GM12878 (cell line): ENCODE data around the gene CELSR3. TPM values are rescaled to one million over a fixed set of nuclear protein-coding genes. Genes with fewer than 3 reads are reported as not detected.

Experiments used
- ATAC-seq: fragments of 200-7000 bp; cut with Tn5 transposase; 3 replicates; pipeline ENCODE4 v1.9.1; 2020; ENCODE audit warnings: mild to moderate bottlenecking, moderate library complexity
- BruUV-seq: library from RNA; stranded (reverse); fragments of 400-500 nt; replicated peaks from 2 replicates; lab custom pipeline; 2021; lab: Mats Ljungman, UMichigan
- CTCF ChIA-PET: fragments of 300-600 bp; sonication (Branson Sonifier 250); formaldehyde crosslinking; extraction: SDS; loops from one replicate; lab custom pipeline; 2021; ENCODE audit warnings: inconsistent platforms; lab: Yijun Ruan, JAX
- POLR2A ChIA-PET: fragments of 350-600 bp; formaldehyde crosslinking; extraction: SDS; loops from one replicate; lab custom pipeline; 2021; ENCODE audit warnings: inconsistent platforms; lab: Charles Lee
- RAD21 ChIA-PET: fragments of 300-600 bp; sonication (Branson Sonifier 250); formaldehyde crosslinking; loops from one replicate; lab custom pipeline; 2023; ENCODE audit warnings: antibody characterized with exemption; ENCODE audit not compliant: unreplicated experiment; lab: Charles Lee
- SMC1A ChIA-PET: fragments of 300-600 bp; sonication (Branson Sonifier 250); formaldehyde crosslinking; loops from one replicate; lab custom pipeline; 2023; ENCODE audit not compliant: unreplicated experiment, uncharacterized antibody; lab: Charles Lee
- DNase-seq: peaks from one replicate; pipeline ENCODE4 v3.0.0-alpha.2; 2011; ENCODE audit warnings: low read depth, low spot score
- FAIRE-seq: peaks from 3 replicates; lab custom pipeline; 2011; peaks lifted over from hg19 to GRCh38; lab: Jason Lieb, UNC
- H2AFZ ChIP-seq: 2 replicates; pipeline ENCODE4 v1.6.0; 2011; ENCODE audit warnings: low read depth, low read length, control low read depth; ENCODE audit not compliant: control insufficient read depth
- H3K27ac ChIP-seq: 2 replicates; pipeline ENCODE4 v1.5.1; 2011; ENCODE audit warnings: control low read depth; ENCODE audit not compliant: control insufficient read depth, insufficient read depth
- H3K27me3 ChIP-seq, 2 experiments: replicated peaks in 1 of 2; 2 replicates each; pipeline versions ENCODE4 v1.6.0 to v1.6.1; 2011; ENCODE audit warnings: low read length in 1 of 2; ENCODE audit not compliant: control insufficient read depth in 2 of 2, insufficient read depth in 2 of 2
- H3K36me3 ChIP-seq, 2 experiments: 2 replicates each; pipeline ENCODE4 v1.5.1; 2011; ENCODE audit warnings: low read length in 1 of 2; ENCODE audit not compliant: control insufficient read depth in 2 of 2, insufficient read depth in 2 of 2
- H3K4me1 ChIP-seq: 2 replicates; pipeline ENCODE4 v1.6.1; 2011; ENCODE audit warnings: mild to moderate bottlenecking, low read length, moderate library complexity, mixed read lengths; ENCODE audit not compliant: control insufficient read depth, insufficient read depth
- H3K4me2 ChIP-seq: 2 replicates; pipeline ENCODE4 v1.6.0; 2011; ENCODE audit warnings: control low read depth; ENCODE audit not compliant: control insufficient read depth, insufficient read depth
- H3K4me3 ChIP-seq: fragments of 200-600 bp; sonication (generic); 2 replicates; pipeline ENCODE4 v1.5.1; 2016
- H3K79me2 ChIP-seq: 2 replicates; pipeline ENCODE4 v1.6.0; 2011; ENCODE audit warnings: low read length; ENCODE audit not compliant: control insufficient read depth, insufficient read depth
- H3K9ac ChIP-seq: 2 replicates; pipeline ENCODE4 v1.8.0; 2011; ENCODE audit warnings: low read length, control low read depth, mixed read lengths; ENCODE audit not compliant: control insufficient read depth, insufficient read depth
- H3K9me3 ChIP-seq: replicated peaks from 3 replicates; pipeline ENCODE4 v1.5.1; 2011; ENCODE audit warnings: mild to moderate bottlenecking, low read length; ENCODE audit not compliant: control insufficient read depth, insufficient read depth
- H4K20me1 ChIP-seq: 2 replicates; pipeline ENCODE4 v1.6.0; 2011; ENCODE audit not compliant: control insufficient read depth, insufficient read depth
- BRCA1 ChIP-seq: IDR thresholded peaks from 2 replicates; pipeline ENCODE4 v1.6.1; 2011; ENCODE audit warnings: low read depth, low read length, improper control_type of control experiment
- DPF2 ChIP-seq: fragments of 450-650 bp; IDR thresholded peaks from 2 replicates; pipeline ENCODE4 v1.6.1; 2017; ENCODE audit warnings: mild to moderate bottlenecking
- EED ChIP-seq: sonication (generic); IDR thresholded peaks from 2 replicates; pipeline ENCODE4 v1.6.1; 2016; ENCODE audit warnings: antibody characterized with exemption, low read depth
- EZH2 ChIP-seq: IDR thresholded peaks from 2 replicates; pipeline ENCODE4 v1.6.1; 2012; ENCODE audit warnings: low read depth, mild to moderate bottlenecking, control low read depth, inconsistent platforms, low read length, borderline replicate concordance; ENCODE audit not compliant: control insufficient read depth
- IKZF1 ChIP-seq: fragments of 450-650 bp; conservative IDR thresholded peaks from 2 replicates; pipeline ENCODE4 v1.6.1; 2017; ENCODE audit warnings: antibody characterized with exemption, mild to moderate bottlenecking
- NR2C2 ChIP-seq: IDR thresholded peaks from 2 replicates; pipeline ENCODE4 v1.6.1; 2011; ENCODE audit warnings: borderline replicate concordance, low read depth; ENCODE audit not compliant: control insufficient read depth, insufficient read length
- RAD51 ChIP-seq: fragments of 450-650 bp; IDR thresholded peaks from 2 replicates; pipeline ENCODE4 v1.6.1; 2016; ENCODE audit warnings: moderate library complexity, mild to moderate bottlenecking, inconsistent platforms
- TCF3 ChIP-seq: IDR thresholded peaks from 2 replicates; pipeline ENCODE4 v1.6.1; 2012; ENCODE audit warnings: low read depth, mild to moderate bottlenecking, low read length, borderline replicate concordance; ENCODE audit not compliant: insufficient read depth
- WGBS: methylation state at CpG from one replicate; pipeline ENCODE4 v1.1.6; 2016; ENCODE audit warnings: low lambda C conversion rate; ENCODE audit not compliant: insufficient replicate concordance, insufficient coverage; ENCODE audit errors: missing lambda C conversion rate; 5-methylcytosine and 5-hydroxymethylcytosine counted together
- in situ Hi-C: fragments of 300-500 bp; cut with MboI; formaldehyde crosslinking; loops from 9 replicates; pipeline ENCODE4 v1.14.3; 2018; ENCODE audit warnings: mixed read lengths
- intact Hi-C: fragments of 100-400 bp; cut with micrococcal nuclease; formaldehyde crosslinking; loops from one replicate; pipeline ENCODE4 v1.14.2; 2022; ENCODE audit not compliant: unreplicated experiment
- polyA plus RNA-seq, 11 experiments: library from polyadenylated mRNA; depleted of rRNA in 4 of 11; unstranded in 6 of 11; stranded (reverse) in 5 of 11; fragments of >200 nt; fragmentation: Nextera tagmentation in 4 of 11; fragmentation: Illumina TruSeq in 1 of 11; extraction: Ambion mirVana in 4 of 11; extraction: Trizol in 1 of 11; gene quantifications; 1 replicate in 1 of 11; 2 replicates in 10 of 11; pipeline versions ENCODE4 v1.2.1 to v1.2.3, GENCODE V29; 2011 to 2016; ENCODE audit warnings: inconsistent platforms in 2 of 11, missing spikeins in 2 of 11, low read depth in 1 of 11
- total RNA-seq, 4 experiments: library from RNA; depleted of rRNA in 3 of 4; stranded (reverse); fragments of >200 nt in 3 of 4; fragmentation: Illumina TruSeq in 1 of 4; extraction: Trizol in 1 of 4; gene quantifications; 2 replicates each; pipeline versions ENCODE4 v1.2.1 to v1.2.3, GENCODE V29; 2013 to 2021
- TF ChIP-seq, protein P1 (sequence below): IDR thresholded peaks from 2 replicates; pipeline ENCODE4 v1.6.1; 2011; ENCODE audit warnings: low read depth, low read length, improper control_type of control experiment, borderline replicate concordance

The CELSR3 gene
- total and polyA plus RNA-seq, 10 of the 15 experiments (the other 5 are each of a cell fraction or from before 2014, with no cell fraction given): 0.08 to 1.6 (median 0.57) TPM

DNA sequence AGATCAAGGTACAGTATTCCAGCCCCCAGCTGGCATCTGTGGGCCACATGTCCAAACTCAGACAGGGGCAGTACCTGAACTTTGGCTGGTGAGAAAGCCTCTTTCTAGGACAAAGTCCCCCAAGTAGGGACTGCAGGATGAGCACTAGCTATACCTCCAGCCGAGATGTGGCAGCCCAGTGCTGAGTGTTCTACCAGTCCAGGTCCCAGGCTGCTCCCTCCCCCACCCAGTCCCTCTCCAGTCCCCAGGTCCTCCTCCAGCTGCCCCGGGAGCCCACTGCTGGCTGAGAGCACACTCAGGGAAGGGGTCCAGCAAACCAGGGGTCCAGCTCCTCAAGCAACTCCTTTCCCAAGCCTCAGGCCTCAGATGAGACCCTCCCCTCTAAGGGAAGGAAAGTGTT is 28.9 kb downstream of the CELSR3 start (continued):
- TF ChIP-seq EZH2: no peak
- TF ChIP-seq, protein P1, sequence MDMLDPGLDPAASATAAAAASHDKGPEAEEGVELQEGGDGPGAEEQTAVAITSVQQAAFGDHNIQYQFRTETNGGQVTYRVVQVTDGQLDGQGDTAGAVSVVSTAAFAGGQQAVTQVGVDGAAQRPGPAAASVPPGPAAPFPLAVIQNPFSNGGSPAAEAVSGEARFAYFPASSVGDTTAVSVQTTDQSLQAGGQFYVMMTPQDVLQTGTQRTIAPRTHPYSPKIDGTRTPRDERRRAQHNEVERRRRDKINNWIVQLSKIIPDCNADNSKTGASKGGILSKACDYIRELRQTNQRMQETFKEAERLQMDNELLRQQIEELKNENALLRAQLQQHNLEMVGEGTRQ: no peak

DNA sequence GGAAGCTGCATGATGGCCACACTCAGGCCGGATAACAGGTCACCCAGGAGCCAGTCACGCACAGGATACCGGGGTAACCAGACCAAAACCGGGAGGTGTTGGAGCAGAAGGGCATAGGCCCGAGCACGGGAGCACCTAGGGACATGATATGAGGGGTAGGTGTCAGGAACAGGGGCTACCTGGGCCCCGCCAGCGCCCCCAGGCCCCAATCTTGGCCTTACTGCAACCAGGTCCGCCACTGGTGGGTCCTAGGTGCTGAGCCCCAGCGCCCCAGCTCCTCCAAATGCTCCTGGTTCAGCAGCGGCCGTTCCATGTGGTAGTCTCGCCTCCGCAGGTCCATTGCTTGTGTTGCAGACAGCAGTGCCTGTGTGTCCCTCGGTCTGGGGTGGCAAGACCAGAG is 29.4 kb downstream of the CELSR3 start:
- no peaks in the 10 kb centered on the region for H4K20me1 ChIP-seq
- intact Hi-C loops: no loop called here
- in situ Hi-C loops: no loop called here
- no peak overlapping the region for H3K4me2 ChIP-seq
- peaks cover 0 to 6% of the 10 kb centered on the region in 2 experiments; a peak in 3 of 4 replicates for H3K36me3 ChIP-seq
- H3K9ac ChIP-seq: no peak overlapping the region
- no peaks in the 10 kb centered on the region for H3K27me3 ChIP-seq
- 97% methylated on average over 15 of the region's 15 CpGs for WGBS
- no peak overlapping the region for H2AFZ ChIP-seq
- no peaks in the 10 kb centered on the region for H3K9me3 ChIP-seq
- DNase-seq (no peak), FAIRE-seq (no peak), ATAC-seq (no peak)
- POLR2A ChIA-PET: no interaction called here
- no peak overlapping the region for H3K27ac ChIP-seq
- TF ChIP-seq TCF3: no peak
- no peak for TF ChIP-seq RAD51
- TF ChIP-seq DPF2: no peak
- TF ChIP-seq BRCA1: no peak
- TF ChIP-seq IKZF1: no peak
- no peak for TF ChIP-seq EED
- no peak for TF ChIP-seq NR2C2
- CTCF ChIA-PET: interaction anchor here (1.4 to 4.6 kb wide), 4 partner anchors 51 to 354 kb away, joined by 4 to 48 read pairs (median 16); partner anchors contain the start of gene PFKFB4
- no TSS peak for BruUV-seq
- H3K4me3 ChIP-seq: no peak overlapping the region
- H3K79me2 ChIP-seq: peaks cover 3% of the 10 kb centered on the region
- SMC1A ChIA-PET: no interaction called here
- RAD21 ChIA-PET: interaction anchor here (3.5 kb wide), 1 partner anchor 76 kb away, joined by 32 read pairs; the partner anchor contains the start of gene PFKFB4
- H3K4me1 ChIP-seq: peaks cover 11% of the 10 kb centered on the region; the same call in 1 of the 2 replicates
